ENCODE measurements around the gene PKMYT1. TPM values are rescaled to one million over a fixed set of nuclear protein-coding genes. Genes with fewer than 3 reads are reported as not detected.

PKMYT1 gene
- total and polyA plus RNA-seq, 5 donors from 2014 or later, result 1.5 to 7.2 (median 3.1) TPM

DNA sequence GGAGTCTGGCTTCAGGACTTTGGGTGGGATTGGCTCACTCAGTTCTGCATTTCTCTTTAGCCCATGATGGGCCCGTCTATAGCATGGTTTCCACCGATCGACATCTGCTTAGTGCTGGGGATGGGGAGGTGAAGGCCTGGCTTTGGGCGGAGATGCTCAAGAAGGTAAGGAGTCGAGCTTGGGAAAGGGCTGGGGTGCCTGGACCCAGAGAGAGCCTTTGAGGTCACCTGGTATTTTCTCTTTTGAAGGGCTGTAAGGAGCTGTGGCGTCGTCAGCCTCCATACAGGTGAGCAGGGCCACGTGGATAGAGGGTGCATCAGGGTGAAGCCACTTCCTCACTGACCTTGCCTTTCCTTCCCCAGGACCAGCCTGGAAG is 45.7 kb upstream of the PKMYT1 start:
- peaks cover 11% of the 10 kb centered on the region for H3K36me3 ChIP-seq (ENCODE audit: control insufficient read depth, insufficient read depth, low read length)
- Mint-ChIP-seq H3K4me1 (peaks cover 4 to 65% (median 33%) of the 10 kb centered on the region in 4 donors), H3K27me3 (peaks cover 28% of the 10 kb centered on the region), H3K4me3 (peak overlapping the region in 1 of 4 donors; percentile 49), H3K36me3 (peaks cover 4% of the 10 kb centered on the region), H3K9me3 (peaks cover 0 to 2% (median 0%) of the 10 kb centered on the region in 7 donors), H3K27ac (no peak overlapping the region)
- peaks cover 59% of the 10 kb centered on the region for H3K4me1 ChIP-seq (ENCODE audit: control insufficient read depth, insufficient read depth, low read length, poor library complexity, severe bottlenecking)
- H3K27me3 ChIP-seq (ENCODE audit: control insufficient read depth, insufficient read depth, low read length), result peaks cover 3% of the 10 kb centered on the region
- ATAC-seq (ENCODE audit: low read depth in 2 of 2) (no peak), DNase-seq (no peak)
- no peaks in the 10 kb centered on the region for H3K9me3 ChIP-seq (ENCODE audit: control insufficient read depth in 2 of 2, low read length in 2 of 2)
- no peak overlapping the region for H3K27ac ChIP-seq (ENCODE audit: insufficient read depth, low read length, poor library complexity, severe bottlenecking)
- no peak overlapping the region for H3K4me3 ChIP-seq (ENCODE audit: low read depth, low read length)

DNA sequence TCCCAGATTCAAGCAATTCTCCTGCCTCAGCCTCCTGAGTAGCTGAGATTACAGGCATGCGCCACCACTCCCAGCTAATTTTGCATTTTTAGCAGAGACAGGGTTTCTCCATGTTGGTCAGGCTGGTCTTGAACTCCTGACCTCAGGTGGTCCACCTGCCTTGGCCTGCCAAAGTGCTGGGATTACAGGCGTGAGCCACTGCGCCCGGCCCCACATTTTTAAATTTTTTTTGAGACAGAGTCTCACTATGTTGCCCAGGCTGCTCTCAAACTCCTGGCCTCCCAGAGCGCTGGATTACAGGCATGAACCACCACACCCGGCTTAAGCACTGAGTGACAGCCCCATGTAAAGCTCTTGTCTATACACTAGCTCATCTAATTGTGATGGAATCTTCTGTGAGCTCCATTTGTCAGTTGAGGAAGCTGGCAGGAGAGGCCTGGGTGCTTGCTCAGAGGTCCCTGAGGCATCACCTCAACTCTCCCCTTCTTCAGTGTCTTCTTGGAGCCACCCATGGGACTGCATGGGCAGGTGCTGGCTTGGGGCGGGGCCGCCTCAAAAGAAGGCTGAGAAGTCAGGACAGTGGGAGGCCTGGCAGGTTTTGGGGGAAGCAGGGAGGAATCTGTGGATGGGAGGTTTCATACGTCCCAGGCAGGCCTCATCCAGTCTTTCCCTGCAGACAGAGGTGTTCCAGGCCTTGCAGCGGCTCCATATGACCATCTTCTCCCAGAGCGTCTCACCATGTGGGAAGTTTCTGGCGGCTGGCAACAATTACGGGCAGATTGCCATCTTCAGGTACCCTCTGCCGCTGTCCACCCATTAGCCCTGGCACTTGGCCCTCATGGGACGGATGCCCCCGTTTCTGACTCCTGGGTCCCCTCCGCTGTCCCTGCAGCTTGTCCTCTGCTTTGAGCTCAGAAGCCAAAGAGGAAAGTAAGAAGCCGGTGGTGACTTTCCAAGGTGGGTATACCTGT is 45.1 kb upstream of the PKMYT1 start:
- Histone ChIP-seq H3K27me3 (ENCODE audit: control insufficient read depth, insufficient read depth, low read length) (peaks cover 3% of the 10 kb centered on the region), H3K27ac (ENCODE audit: insufficient read depth, low read length, poor library complexity, severe bottlenecking) (no peak overlapping the region), H3K9me3 (ENCODE audit: control insufficient read depth in 2 of 2, low read length in 2 of 2) (no peaks in the 10 kb centered on the region), H3K36me3 (ENCODE audit: control insufficient read depth, insufficient read depth, low read length) (peaks cover 11% of the 10 kb centered on the region), H3K4me3 (ENCODE audit: low read depth, low read length) (no peak overlapping the region), H3K4me1 (ENCODE audit: control insufficient read depth, insufficient read depth, low read length, poor library complexity, severe bottlenecking) (peaks cover 66% of the 10 kb centered on the region)
- Mint-ChIP-seq H3K4me3 (peak overlapping the region in 2 of 4 donors; percentile 38 to 41), H3K27me3 (peaks cover 28% of the 10 kb centered on the region), H3K9me3 (peaks cover 0 to 2% (median 0%) of the 10 kb centered on the region in 7 donors), H3K27ac (no peak overlapping the region), H3K4me1 (peaks cover 4 to 69% (median 33%) of the 10 kb centered on the region in 4 donors), H3K36me3 (peaks cover 4% of the 10 kb centered on the region)
- DNase-seq (no peak), ATAC-seq (ENCODE audit: low read depth in 2 of 2) (no peak)

DNA sequence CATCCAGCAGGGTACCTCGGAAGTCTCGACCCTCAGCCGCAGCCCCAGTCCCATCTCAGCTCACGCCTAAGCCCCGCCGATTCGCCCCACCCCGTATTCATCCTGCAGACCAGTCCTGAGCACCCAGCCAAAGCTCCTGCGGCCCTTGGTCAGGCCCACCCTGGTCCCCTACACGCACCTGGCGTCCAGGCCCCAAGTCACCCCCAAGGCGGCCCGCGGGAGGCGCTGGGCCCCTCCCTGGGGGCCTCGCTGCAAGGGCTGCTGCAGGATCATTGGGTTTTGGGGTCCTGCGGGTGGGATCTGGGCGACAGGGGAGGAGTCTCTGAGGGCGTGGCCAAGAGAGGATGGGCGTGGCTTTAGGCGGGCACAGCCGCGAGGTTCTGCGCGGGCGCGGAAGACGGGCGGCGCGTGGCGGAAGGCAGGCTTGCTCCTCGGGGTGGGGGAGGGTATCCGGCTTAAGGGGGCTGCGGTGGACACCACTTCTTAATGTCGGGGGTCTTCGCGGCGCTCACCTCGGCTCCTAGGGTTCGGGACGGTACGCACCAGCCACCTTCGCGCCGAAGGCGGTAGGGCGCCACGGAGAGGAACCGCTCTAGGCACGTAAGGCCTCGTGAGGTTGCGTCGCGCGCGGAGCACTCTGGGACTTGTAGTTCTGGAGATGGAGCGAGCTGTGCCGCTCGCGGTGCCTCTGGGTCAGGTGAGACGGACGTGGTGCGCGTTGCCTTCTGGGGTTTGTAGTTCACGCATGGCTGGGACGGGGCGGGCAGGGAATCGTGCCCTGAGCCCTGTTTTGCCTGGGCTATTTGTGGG is 43.6 kb upstream of the PKMYT1 start, which contains the start of the genes HCFC1R1 and THOC6:
TSS of gene HCFC1R1 (minus strand) at position 274 of the 810 bp plus-strand sequence. CDS start at position 273, 1 bp downstream.
TSS of gene THOC6 (plus strand) at position 367 of the 810 bp plus-strand sequence. CDS start at position 659, 292 bp downstream.
- Mint-ChIP-seq H3K4me1 (peaks cover 4 to 66% (median 30%) of the 10 kb centered on the region in 4 donors), H3K9me3 (no peaks in the 10 kb centered on the region), H3K27me3 (peaks cover 17% of the 10 kb centered on the region), H3K36me3 (peaks cover 4% of the 10 kb centered on the region), H3K4me3 (peak within 1 kb of the TSS; percentile 90 to 98 (median 94)), H3K27ac (peak within 1 kb of the TSS; percentile 92 to 99 (median 96))
- H3K27ac ChIP-seq (ENCODE audit: insufficient read depth, low read length, poor library complexity, severe bottlenecking), result peak within 1 kb of the TSS; percentile 91
- DNase-seq, result peak; percentile 93 to 99 (median 95)
- peak; percentile 85 to 86 for ATAC-seq (ENCODE audit: low read depth in 2 of 2)
- H3K27me3 ChIP-seq (ENCODE audit: control insufficient read depth, insufficient read depth, low read length), result peaks cover under 1% of the 10 kb centered on the region
- H3K36me3 ChIP-seq (ENCODE audit: control insufficient read depth, insufficient read depth, low read length), result peaks cover 11% of the 10 kb centered on the region
- H3K9me3 ChIP-seq (ENCODE audit: control insufficient read depth in 2 of 2, low read length in 2 of 2), result no peaks in the 10 kb centered on the region
- peak within 1 kb of the TSS; percentile 32 for H3K4me3 ChIP-seq (ENCODE audit: low read depth, low read length)
- peaks cover 59% of the 10 kb centered on the region for H3K4me1 ChIP-seq (ENCODE audit: control insufficient read depth, insufficient read depth, low read length, poor library complexity, severe bottlenecking)

DNA sequence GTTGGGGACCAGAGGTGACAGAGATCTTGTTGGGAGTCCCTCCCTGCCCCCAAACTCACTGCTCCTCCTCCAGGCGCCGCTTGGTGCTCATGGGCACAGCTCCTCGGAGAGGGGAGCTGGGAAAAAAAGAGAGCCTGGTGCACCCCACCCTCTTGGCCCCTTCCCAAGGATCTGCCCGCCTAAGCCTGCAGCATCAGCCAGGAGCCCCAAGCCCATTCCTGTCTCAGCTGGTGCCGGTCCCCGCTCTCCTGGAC is 43.1 kb upstream of the PKMYT1 start:
- peak overlapping the region; percentile 91 for H3K27ac ChIP-seq (ENCODE audit: insufficient read depth, low read length, poor library complexity, severe bottlenecking)
- peak overlapping the region; percentile 90 to 98 (median 94) for H3K4me3 Mint-ChIP-seq
- H3K9me3 Mint-ChIP-seq, result no peaks in the 10 kb centered on the region
- ATAC-seq (ENCODE audit: low read depth in 2 of 2) (no peak), DNase-seq (no peak)
- peaks cover 54% of the 10 kb centered on the region for H3K4me1 ChIP-seq (ENCODE audit: control insufficient read depth, insufficient read depth, low read length, poor library complexity, severe bottlenecking)
- peak overlapping the region; percentile 80 to 99 (median 94) for H3K27ac Mint-ChIP-seq
- peaks cover 4% of the 10 kb centered on the region for H3K36me3 Mint-ChIP-seq
- H3K4me3 ChIP-seq (ENCODE audit: low read depth, low read length), result no peak overlapping the region
- peaks cover 15% of the 10 kb centered on the region for H3K27me3 Mint-ChIP-seq
- H3K27me3 ChIP-seq (ENCODE audit: control insufficient read depth, insufficient read depth, low read length), result no peaks in the 10 kb centered on the region
- no peaks in the 10 kb centered on the region for H3K9me3 ChIP-seq (ENCODE audit: control insufficient read depth in 2 of 2, low read length in 2 of 2)
- H3K36me3 ChIP-seq (ENCODE audit: control insufficient read depth, insufficient read depth, low read length), result peaks cover 11% of the 10 kb centered on the region
- peaks cover 4 to 65% (median 30%) of the 10 kb centered on the region in 4 donors for H3K4me1 Mint-ChIP-seq

DNA sequence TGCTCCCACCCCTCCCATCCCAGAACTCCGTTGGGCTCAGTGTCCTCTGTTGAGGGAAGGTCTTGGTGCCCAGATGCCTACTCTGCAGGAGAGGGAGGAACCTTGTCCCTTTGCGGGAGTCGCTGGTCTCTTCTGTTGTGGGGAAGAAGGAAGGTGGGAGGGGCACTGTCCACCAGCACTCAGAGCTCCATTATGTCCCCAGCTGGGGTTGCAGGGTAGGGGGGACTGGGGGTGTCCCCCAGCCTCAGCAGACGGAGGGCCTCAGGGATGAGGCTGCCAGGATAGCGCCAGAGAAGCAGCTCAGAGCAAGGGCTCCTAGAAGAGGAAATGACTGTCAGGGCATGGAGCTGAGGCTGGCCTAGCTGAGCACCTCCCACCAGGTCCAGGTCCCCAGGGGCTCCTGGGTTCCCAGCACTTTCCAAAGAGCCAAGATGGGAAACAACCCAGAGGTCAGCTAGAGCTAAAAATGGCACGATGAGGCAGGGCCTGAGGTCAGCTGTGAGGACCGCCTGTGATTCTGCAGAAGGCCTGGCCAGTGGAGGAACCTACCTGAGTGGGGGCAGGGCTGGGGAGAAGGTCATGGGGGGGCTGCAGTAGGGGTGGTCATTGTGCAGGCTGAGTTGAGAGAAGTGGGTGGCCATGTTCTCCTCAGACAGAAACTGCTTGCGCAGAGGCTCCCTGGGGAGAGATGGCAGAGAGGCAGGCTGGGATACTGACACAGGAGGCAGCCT is 42.6 kb upstream of the PKMYT1 start:
- peaks cover 11% of the 10 kb centered on the region for H3K36me3 ChIP-seq (ENCODE audit: control insufficient read depth, insufficient read depth, low read length)
- peak overlapping the region; percentile 91 for H3K27ac ChIP-seq (ENCODE audit: insufficient read depth, low read length, poor library complexity, severe bottlenecking)
- H3K4me1 ChIP-seq (ENCODE audit: control insufficient read depth, insufficient read depth, low read length, poor library complexity, severe bottlenecking), result peaks cover 54% of the 10 kb centered on the region
- Mint-ChIP-seq H3K27ac (peak overlapping the region; percentile 80 to 99 (median 96)), H3K36me3 (peaks cover 4% of the 10 kb centered on the region), H3K4me3 (peak overlapping the region; percentile 90 to 98 (median 94)), H3K9me3 (no peaks in the 10 kb centered on the region), H3K4me1 (peaks cover 4 to 67% (median 30%) of the 10 kb centered on the region in 4 donors), H3K27me3 (peaks cover 10% of the 10 kb centered on the region)
- DNase-seq (no peak), ATAC-seq (ENCODE audit: low read depth in 2 of 2) (no peak)
- no peaks in the 10 kb centered on the region for H3K9me3 ChIP-seq (ENCODE audit: control insufficient read depth in 2 of 2, low read length in 2 of 2)
- no peaks in the 10 kb centered on the region for H3K27me3 ChIP-seq (ENCODE audit: control insufficient read depth, insufficient read depth, low read length)
- no peak overlapping the region for H3K4me3 ChIP-seq (ENCODE audit: low read depth, low read length)

DNA sequence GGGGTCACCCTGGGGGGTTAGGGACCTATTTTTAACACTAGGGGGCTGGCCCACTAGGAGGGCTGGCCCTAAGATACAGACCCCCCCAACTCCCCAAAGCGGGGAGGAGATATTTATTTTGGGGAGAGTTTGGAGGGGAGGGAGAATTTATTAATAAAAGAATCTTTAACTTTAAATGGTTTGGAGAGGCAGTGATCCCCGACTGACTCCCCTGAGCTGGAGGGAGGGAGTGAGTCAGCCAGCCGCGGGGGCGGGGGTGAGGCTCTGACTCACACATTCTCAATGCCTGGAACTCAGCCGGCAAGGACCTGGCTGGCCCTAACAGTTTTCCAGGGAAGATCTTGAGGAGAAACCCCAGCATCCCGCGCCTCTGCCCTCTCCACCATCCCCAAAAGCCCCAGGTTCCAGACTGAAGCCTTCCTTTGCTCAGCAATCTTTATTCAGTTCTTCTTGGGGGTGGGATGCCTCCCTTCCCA is 42.0 kb upstream of the PKMYT1 start:
- Histone ChIP-seq H3K4me1 (ENCODE audit: control insufficient read depth, insufficient read depth, low read length, poor library complexity, severe bottlenecking) (peaks cover 52% of the 10 kb centered on the region), H3K9me3 (ENCODE audit: control insufficient read depth in 2 of 2, low read length in 2 of 2) (no peaks in the 10 kb centered on the region), H3K27me3 (ENCODE audit: control insufficient read depth, insufficient read depth, low read length) (no peaks in the 10 kb centered on the region), H3K36me3 (ENCODE audit: control insufficient read depth, insufficient read depth, low read length) (peaks cover 11% of the 10 kb centered on the region), H3K4me3 (ENCODE audit: low read depth, low read length) (no peak overlapping the region), H3K27ac (ENCODE audit: insufficient read depth, low read length, poor library complexity, severe bottlenecking) (peak overlapping the region; percentile 91)
- Mint-ChIP-seq H3K4me3 (peak overlapping the region; percentile 90 to 98 (median 94)), H3K4me1 (peaks cover 4 to 63% (median 30%) of the 10 kb centered on the region in 4 donors), H3K27me3 (peaks cover 8% of the 10 kb centered on the region), H3K9me3 (no peaks in the 10 kb centered on the region), H3K36me3 (peaks cover 4% of the 10 kb centered on the region), H3K27ac (peak overlapping the region; percentile 62 to 96 (median 80))
- peak; percentile 32 for ATAC-seq (ENCODE audit: low read depth in 2 of 2)
- DNase-seq, result peak in 2 of 3 donors; percentile 67 to 68
